HepG2 (cell line): ENCODE results near the gene TTYH2.

Experiments
- ARID2 ChIP-seq: sonication (generic); formaldehyde crosslinking; IDR thresholded peaks from 2 replicates; pipeline ENCODE4 v1.8.1; 2022; ENCODE audit warnings: mild to moderate bottlenecking, missing genetic modification reagents, borderline replicate concordance
- E2F5 ChIP-seq: sonication (generic); formaldehyde crosslinking; conservative IDR thresholded peaks from 2 replicates; pipeline ENCODE4 v1.4.0; 2020; ENCODE audit warnings: missing genetic modification reagents
- EP300 ChIP-seq, 3 experiments: sonication (generic) in 1 of 3; formaldehyde crosslinking in 1 of 3; IDR thresholded peaks; 2 replicates each; pipeline versions ENCODE4 v1.5.1 to v1.6.1; 2011 to 2020; ENCODE audit warnings: low read depth in 2 of 3, low read length in 2 of 3, borderline replicate concordance in 1 of 3, improper control_type of control experiment in 1 of 3, mild to moderate bottlenecking in 1 of 3, missing genetic modification reagents in 1 of 3, moderate library complexity in 1 of 3
- MIER3 ChIP-seq: IDR thresholded peaks from 2 replicates; pipeline ENCODE4 v1.6.1; 2016; ENCODE audit warnings: missing compliant biosample characterization, borderline replicate concordance
- NFRKB ChIP-seq: fragments of 450-650 bp; IDR thresholded peaks from 2 replicates; pipeline ENCODE4 v1.6.1; 2017
- PCBP1 ChIP-seq: fragments of 200-400 bp; formaldehyde crosslinking; IDR thresholded peaks from 2 replicates; pipeline ENCODE4 v1.6.1; 2017; ENCODE audit warnings: mild to moderate bottlenecking, low read depth, low read length, borderline replicate concordance
- POLR2A ChIP-seq, 2 experiments: IDR thresholded peaks; 2 replicates each; pipeline ENCODE4 v1.6.1; 2011; ENCODE audit warnings: low read depth in 2 of 2, low read length in 2 of 2, mild to moderate bottlenecking in 1 of 2, moderate library complexity in 1 of 2; ENCODE audit not compliant: insufficient read depth in 1 of 2
- RBAK ChIP-seq: sonication (generic); formaldehyde crosslinking; IDR thresholded peaks from 2 replicates; pipeline ENCODE4 v1.5.1; 2020; ENCODE audit warnings: mild to moderate bottlenecking, missing genetic modification reagents
- SMAD9 ChIP-seq: sonication (generic); formaldehyde crosslinking; IDR thresholded peaks from 2 replicates; pipeline ENCODE4 v1.5.1; 2020; ENCODE audit warnings: mild to moderate bottlenecking, missing genetic modification reagents
- TF ChIP-seq, protein P1 (sequence below): sonication (generic); formaldehyde crosslinking; IDR thresholded peaks from 2 replicates; pipeline ENCODE4 v1.5.0; 2020; ENCODE audit warnings: mild to moderate bottlenecking, missing genetic modification reagents, moderate library complexity
- TF ChIP-seq, protein P2 (sequence below): sonication (generic); formaldehyde crosslinking; IDR thresholded peaks from 2 replicates; pipeline ENCODE4 v1.4.0; 2020; ENCODE audit warnings: mild to moderate bottlenecking, missing genetic modification reagents

DNA sequence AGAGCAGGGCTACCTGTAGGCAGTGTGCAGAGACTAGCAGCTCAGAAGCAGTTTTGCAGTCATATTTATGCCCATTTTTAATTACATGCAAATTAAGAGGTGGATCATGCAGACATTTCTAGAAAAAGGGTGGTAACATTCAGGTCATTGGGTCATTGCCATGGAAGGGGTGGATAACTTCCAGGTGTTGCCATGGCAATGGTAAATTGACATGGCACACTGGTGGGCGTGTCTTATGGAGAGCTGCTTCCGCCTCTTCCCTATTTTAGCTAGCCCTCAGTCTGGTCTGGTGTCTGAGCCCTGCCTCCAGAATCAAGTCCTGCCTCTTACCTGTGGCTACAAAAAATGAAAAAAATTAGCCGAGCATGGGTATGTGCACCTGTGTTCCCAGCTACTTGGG is 57.9 kb downstream of the TTYH2 start:
- TF ChIP-seq ARID2 (CRISPR knock-in tag) (no peak), EP300 (IDR thresholded peaks at IDR 0.05; ENCODE audit: low read depth in 2 of 2, low read length in 2 of 2) (no peak), EP300 (CRISPR knock-in tag; IDR thresholded peaks at IDR 0.05; ENCODE audit: borderline replicate concordance) (no peak), POLR2A (IDR thresholded peaks at IDR 0.05; ENCODE audit: insufficient read depth in 1 of 2, low read depth in 2 of 2, low read length in 2 of 2) (no peak), RBAK (CRISPR knock-in tag) (no peak), NFRKB (no peak), E2F5 (CRISPR knock-in tag) (no peak), MIER3 (CRISPR knock-in tag) (no peak), SMAD9 (CRISPR knock-in tag) (no peak), PCBP1 (no peak)
- TF ChIP-seq, protein P1, sequence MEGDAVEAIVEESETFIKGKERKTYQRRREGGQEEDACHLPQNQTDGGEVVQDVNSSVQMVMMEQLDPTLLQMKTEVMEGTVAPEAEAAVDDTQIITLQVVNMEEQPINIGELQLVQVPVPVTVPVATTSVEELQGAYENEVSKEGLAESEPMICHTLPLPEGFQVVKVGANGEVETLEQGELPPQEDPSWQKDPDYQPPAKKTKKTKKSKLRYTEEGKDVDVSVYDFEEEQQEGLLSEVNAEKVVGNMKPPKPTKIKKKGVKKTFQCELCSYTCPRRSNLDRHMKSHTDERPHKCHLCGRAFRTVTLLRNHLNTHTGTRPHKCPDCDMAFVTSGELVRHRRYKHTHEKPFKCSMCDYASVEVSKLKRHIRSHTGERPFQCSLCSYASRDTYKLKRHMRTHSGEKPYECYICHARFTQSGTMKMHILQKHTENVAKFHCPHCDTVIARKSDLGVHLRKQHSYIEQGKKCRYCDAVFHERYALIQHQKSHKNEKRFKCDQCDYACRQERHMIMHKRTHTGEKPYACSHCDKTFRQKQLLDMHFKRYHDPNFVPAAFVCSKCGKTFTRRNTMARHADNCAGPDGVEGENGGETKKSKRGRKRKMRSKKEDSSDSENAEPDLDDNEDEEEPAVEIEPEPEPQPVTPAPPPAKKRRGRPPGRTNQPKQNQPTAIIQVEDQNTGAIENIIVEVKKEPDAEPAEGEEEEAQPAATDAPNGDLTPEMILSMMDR (CRISPR knock-in tag), result no peak
- TF ChIP-seq, protein P2, sequence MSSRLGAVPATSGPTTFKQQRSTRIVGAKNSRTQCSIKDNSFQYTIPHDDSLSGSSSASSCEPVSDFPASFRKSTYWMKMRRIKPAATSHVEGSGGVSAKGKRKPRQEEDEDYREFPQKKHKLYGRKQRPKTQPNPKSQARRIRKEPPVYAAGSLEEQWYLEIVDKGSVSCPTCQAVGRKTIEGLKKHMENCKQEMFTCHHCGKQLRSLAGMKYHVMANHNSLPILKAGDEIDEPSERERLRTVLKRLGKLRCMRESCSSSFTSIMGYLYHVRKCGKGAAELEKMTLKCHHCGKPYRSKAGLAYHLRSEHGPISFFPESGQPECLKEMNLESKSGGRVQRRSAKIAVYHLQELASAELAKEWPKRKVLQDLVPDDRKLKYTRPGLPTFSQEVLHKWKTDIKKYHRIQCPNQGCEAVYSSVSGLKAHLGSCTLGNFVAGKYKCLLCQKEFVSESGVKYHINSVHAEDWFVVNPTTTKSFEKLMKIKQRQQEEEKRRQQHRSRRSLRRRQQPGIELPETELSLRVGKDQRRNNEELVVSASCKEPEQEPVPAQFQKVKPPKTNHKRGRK, result no peak
